Gastroesophageal sphincter (tissue), 3 donors: ENCODE measurements around the gene NKD2.

Experiments
- EP300 ChIP-seq: sonication (generic); formaldehyde crosslinking; IDR thresholded peaks from one replicate; pipeline ENCODE4 v1.6.1; 2017; ENCODE audit warnings: antibody characterized with exemption, mild to moderate bottlenecking
- POLR2A ChIP-seq, 2 donors: fragments of 450-650 bp; IDR thresholded peaks; one replicate each; pipeline ENCODE4 v1.6.1; 2017; ENCODE audit warnings: antibody characterized with exemption in 2 of 2, mild to moderate bottlenecking in 2 of 2, moderate library complexity in 1 of 2
- POLR2AphosphoS5 ChIP-seq: sonication (generic); formaldehyde crosslinking; IDR thresholded peaks from one replicate; pipeline ENCODE4 v1.6.1; 2017; ENCODE audit warnings: antibody characterized with exemption
- TF ChIP-seq, protein P1 (sequence below), 4 experiments: fragments of 200-600 bp in 2 of 4; fragments of 450-650 bp in 2 of 4; sonication (generic) in 1 of 4; IDR thresholded peaks; one replicate each; pipeline ENCODE4 v1.5.1; 2017 to 2019; ENCODE audit warnings: antibody characterized with exemption in 4 of 4, mild to moderate bottlenecking in 2 of 4, moderate library complexity in 2 of 4

DNA sequence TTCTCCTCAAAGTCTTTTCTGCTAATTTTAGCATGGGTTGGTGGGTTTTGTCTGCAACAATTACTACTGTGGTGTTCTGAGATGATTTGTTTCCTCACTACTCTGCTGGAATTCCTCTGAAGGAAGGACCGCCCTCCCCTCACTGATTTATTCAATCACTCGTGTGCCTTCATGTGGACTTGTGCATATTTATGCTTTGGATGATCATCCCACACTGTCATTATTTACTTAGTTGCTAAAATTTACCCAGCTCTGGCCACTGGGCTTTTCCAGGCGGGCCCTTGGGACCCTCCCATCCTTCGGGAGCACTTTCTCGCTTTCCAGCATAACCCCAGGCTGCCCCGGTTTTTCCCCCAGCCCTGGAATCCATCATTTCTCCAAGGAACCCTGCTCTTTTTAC, 41.7 kb upstream of the NKD2 start:
- TF ChIP-seq POLR2AphosphoS5 (no peak), POLR2A (IDR thresholded peaks at IDR 0.05) (no peak), EP300 (no peak)
- TF ChIP-seq, protein P1, sequence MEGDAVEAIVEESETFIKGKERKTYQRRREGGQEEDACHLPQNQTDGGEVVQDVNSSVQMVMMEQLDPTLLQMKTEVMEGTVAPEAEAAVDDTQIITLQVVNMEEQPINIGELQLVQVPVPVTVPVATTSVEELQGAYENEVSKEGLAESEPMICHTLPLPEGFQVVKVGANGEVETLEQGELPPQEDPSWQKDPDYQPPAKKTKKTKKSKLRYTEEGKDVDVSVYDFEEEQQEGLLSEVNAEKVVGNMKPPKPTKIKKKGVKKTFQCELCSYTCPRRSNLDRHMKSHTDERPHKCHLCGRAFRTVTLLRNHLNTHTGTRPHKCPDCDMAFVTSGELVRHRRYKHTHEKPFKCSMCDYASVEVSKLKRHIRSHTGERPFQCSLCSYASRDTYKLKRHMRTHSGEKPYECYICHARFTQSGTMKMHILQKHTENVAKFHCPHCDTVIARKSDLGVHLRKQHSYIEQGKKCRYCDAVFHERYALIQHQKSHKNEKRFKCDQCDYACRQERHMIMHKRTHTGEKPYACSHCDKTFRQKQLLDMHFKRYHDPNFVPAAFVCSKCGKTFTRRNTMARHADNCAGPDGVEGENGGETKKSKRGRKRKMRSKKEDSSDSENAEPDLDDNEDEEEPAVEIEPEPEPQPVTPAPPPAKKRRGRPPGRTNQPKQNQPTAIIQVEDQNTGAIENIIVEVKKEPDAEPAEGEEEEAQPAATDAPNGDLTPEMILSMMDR (IDR thresholded peaks at IDR 0.05): no peak
